ENCODE results near the gene MINDY4. TPM values are rescaled to one million over a fixed set of nuclear protein-coding genes. Genes with fewer than 3 reads are reported as not detected.

MINDY4 gene
- total and polyA plus RNA-seq, 10 of the 15 experiments (the other 5 are each of a cell fraction or from before 2014, with no cell fraction given): 0.10 to 0.90 (median 0.40) TPM

DNA sequence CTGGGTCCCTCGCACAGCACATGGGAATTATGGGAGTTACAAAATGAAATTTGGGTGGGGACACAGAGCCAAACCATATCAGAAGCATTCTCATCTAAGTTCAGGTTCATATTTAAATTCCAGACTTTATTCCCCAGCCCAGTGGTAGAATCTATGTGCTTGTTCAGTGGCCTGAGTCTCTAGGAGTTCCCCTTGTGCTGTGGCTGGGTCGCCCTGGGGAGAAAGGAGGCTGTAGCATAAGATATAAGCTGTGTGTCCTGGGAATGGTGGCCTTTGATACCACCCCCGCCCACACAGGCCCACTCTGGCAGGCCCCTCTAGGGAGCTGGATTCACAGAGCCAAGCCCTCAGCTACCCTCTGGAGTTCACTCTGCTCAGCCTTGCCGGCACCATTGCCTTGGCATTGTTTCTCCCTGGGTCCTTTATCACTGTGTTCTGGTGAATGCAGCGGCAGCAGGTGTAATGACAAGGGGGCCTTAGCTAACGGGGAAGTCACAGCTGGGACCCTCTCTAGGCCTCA, 64.2 kb downstream of the MINDY4 start:
- Histone ChIP-seq H3K36me3 (ENCODE audit: control insufficient read depth in 2 of 2, insufficient read depth in 2 of 2, low read length in 1 of 2) (no peaks in the 10 kb centered on the region), H3K4me1 (ENCODE audit: control insufficient read depth, insufficient read depth, low read length) (no peaks in the 10 kb centered on the region), H3K9me3 (replicated peaks; ENCODE audit: control insufficient read depth, insufficient read depth, low read length) (peaks cover 4% of the 10 kb centered on the region; the same call in 1 of the 3 replicates), H2AFZ (ENCODE audit: control insufficient read depth, low read depth, low read length) (no peak overlapping the region), H3K4me3 (no peak overlapping the region), H3K27ac (ENCODE audit: control insufficient read depth, insufficient read depth) (no peak overlapping the region), H4K20me1 (ENCODE audit: control insufficient read depth, insufficient read depth) (no peaks in the 10 kb centered on the region), H3K79me2 (ENCODE audit: control insufficient read depth, insufficient read depth, low read length) (no peaks in the 10 kb centered on the region), H3K4me2 (ENCODE audit: control insufficient read depth, insufficient read depth) (no peak overlapping the region), H3K9ac (ENCODE audit: control insufficient read depth, insufficient read depth, low read length) (no peak overlapping the region), H3K27me3 (replicated peaks in 1 of 2; ENCODE audit: control insufficient read depth in 2 of 2, insufficient read depth in 2 of 2, low read length in 1 of 2) (no peaks in the 10 kb centered on the region)
- TF ChIP-seq ETV6 (conservative IDR thresholded peaks at IDR 0.05 in 1 of 2, IDR thresholded peaks at IDR 0.05 in 1 of 2; ENCODE audit: borderline replicate concordance in 1 of 2, low read depth in 1 of 2) (no peak), MEF2B (IDR thresholded peaks at IDR 0.05; ENCODE audit: partially characterized antibody, poor library complexity, severe bottlenecking) (no peak), EED (IDR thresholded peaks at IDR 0.05; ENCODE audit: low read depth) (no peak), PRDM15 (CRISPR knock-in tag; IDR thresholded peaks at IDR 0.05) (no peak), RFX5 (IDR thresholded peaks at IDR 0.05; ENCODE audit: low read depth, low read length) (no peak), TBL1XR1 (IDR thresholded peaks at IDR 0.05; ENCODE audit: low read depth, low read length) (no peak), NRF1 (conservative IDR thresholded peaks at IDR 0.05; ENCODE audit: low read depth, low read length) (no peak)
- TF ChIP-seq, protein P1, sequence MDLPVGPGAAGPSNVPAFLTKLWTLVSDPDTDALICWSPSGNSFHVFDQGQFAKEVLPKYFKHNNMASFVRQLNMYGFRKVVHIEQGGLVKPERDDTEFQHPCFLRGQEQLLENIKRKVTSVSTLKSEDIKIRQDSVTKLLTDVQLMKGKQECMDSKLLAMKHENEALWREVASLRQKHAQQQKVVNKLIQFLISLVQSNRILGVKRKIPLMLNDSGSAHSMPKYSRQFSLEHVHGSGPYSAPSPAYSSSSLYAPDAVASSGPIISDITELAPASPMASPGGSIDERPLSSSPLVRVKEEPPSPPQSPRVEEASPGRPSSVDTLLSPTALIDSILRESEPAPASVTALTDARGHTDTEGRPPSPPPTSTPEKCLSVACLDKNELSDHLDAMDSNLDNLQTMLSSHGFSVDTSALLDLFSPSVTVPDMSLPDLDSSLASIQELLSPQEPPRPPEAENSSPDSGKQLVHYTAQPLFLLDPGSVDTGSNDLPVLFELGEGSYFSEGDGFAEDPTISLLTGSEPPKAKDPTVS (IDR thresholded peaks at IDR 0.05; ENCODE audit: low read depth, low read length): no peak
- DNase-seq (ENCODE audit: low read depth, low spot score) (no peak), ATAC-seq (no peak), FAIRE-seq (no peak)
- ChIA-PET POLR2A (no interaction called here), RAD21 (ENCODE audit: unreplicated experiment) (no interaction called here), CTCF (no interaction called here), SMC1A (ENCODE audit: uncharacterized antibody, unreplicated experiment) (no interaction called here)
- WGBS (ENCODE audit: insufficient coverage, insufficient replicate concordance, low lambda C conversion rate, missing lambda C conversion rate): 53% methylated on average over 6 of the region's 6 CpGs
- BruUV-seq (replicated peaks): no TSS peak
- intact Hi-C loops (cut with micrococcal nuclease; ENCODE audit: unreplicated experiment): no loop called here
- in situ Hi-C loops (cut with MboI): no loop called here
